Right lobe of liver (tissue), 4 donors: ENCODE data around the gene CDK2.

Experiments
- CTCF ChIP-seq, 4 donors: fragments of 200-600 bp in 3 of 4; fragments of 450-650 bp in 1 of 4; IDR thresholded peaks; one replicate each; pipeline versions ENCODE4 v1.5.1 to v1.8.0; 2016 to 2022; ENCODE audit warnings: antibody characterized with exemption in 4 of 4, mild to moderate bottlenecking in 2 of 4
- POLR2A ChIP-seq: fragments of 450-650 bp; IDR thresholded peaks from one replicate; pipeline ENCODE4 v1.6.1; 2017; ENCODE audit warnings: antibody characterized with exemption, mild to moderate bottlenecking
- donor health status: DM: no; HTN: no; CAD: no.
- donor health status: DM: no; HTN: no; CAD: no.
- donor health status: DM: no; HTN: yes; CAD: no.

DNA sequence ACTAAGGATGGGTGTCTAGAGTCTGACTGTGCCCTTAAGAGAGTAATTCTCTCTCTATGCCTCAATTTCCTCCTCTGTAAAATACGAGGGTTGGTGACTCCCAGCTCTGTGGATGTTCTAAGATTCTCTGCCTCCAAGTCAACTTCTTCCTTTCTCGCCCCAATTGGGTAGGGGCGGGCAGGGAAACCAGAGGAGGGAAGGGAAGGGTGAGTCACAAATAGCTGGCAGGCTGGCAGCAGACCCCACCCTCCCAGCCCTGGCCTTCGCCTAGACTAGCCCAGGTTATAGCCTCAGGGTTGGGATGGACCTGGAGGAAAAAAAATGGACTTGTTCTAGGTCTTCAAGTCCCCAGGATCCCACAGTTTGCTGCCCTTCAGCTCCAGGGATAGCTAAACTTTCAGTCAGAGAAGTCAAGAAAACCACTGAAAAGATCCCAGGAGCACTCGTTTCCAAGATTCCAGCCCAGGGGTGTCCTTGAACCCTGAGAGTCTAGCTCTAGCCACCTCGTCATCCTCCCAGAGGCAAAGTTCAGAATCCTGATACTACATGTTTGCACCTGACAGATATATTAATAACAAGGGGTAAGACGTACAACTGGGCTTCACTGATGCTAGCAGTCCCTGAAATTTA is 33.3 kb upstream of the CDK2 start:
- TF ChIP-seq CTCF (IDR thresholded peaks at IDR 0.05) (no peak), POLR2A (no peak)
